Spleen (tissue), 11 donors: ENCODE data around the gene RBM20. TPM values are rescaled to one million over a fixed set of nuclear protein-coding genes. Genes with fewer than 3 reads are reported as not detected.

Source experiments
- DNase-seq: peaks from one replicate; pipeline ENCODE4 v3.0.0-alpha.2; 2020
- H3K27ac ChIP-seq, 8 donors: fragments of 200-600 bp; sonication (generic) in 7 of 8; 1 replicate in 4 of 8; 2 replicates in 4 of 8; pipeline versions ENCODE4 v1.5.0 to v1.8.0; 2016 to 2021; ENCODE audit warnings: inconsistent platforms in 4 of 8, mild to moderate bottlenecking in 4 of 8, moderate library complexity in 1 of 8
- H3K27me3 ChIP-seq, 7 donors: fragments of 200-600 bp; sonication (generic) in 6 of 7; replicated peaks in 1 of 7; 1 replicate in 4 of 7; 2 replicates in 3 of 7; pipeline versions ENCODE4 v1.5.0 to v1.8.0; 2016 to 2021; ENCODE audit warnings: inconsistent platforms in 3 of 7, mild to moderate bottlenecking in 1 of 7
- H3K36me3 ChIP-seq, 6 donors: fragments of 200-600 bp; sonication (generic) in 5 of 6; 1 replicate in 4 of 6; 2 replicates in 2 of 6; pipeline versions ENCODE4 v1.5.0 to v1.8.0; 2016 to 2021; ENCODE audit warnings: inconsistent platforms in 2 of 6
- H3K4me1 ChIP-seq, 6 donors: fragments of 200-600 bp; sonication (generic) in 5 of 6; 1 replicate in 3 of 6; 2 replicates in 3 of 6; pipeline versions ENCODE4 v1.5.0 to v1.8.0; 2016 to 2021; ENCODE audit warnings: inconsistent platforms in 3 of 6
- H3K4me3 ChIP-seq, 8 donors: fragments of 200-600 bp; sonication (generic) in 7 of 8; 1 replicate in 4 of 8; 2 replicates in 4 of 8; pipeline versions ENCODE4 v1.5.0 to v1.8.0; 2016 to 2021; ENCODE audit warnings: inconsistent platforms in 4 of 8, mild to moderate bottlenecking in 4 of 8, moderate library complexity in 2 of 8
- H3K9me3 ChIP-seq, 8 donors: fragments of 200-600 bp; sonication (generic) in 7 of 8; 1 replicate in 4 of 8; 2 replicates in 4 of 8; pipeline versions ENCODE4 v1.5.0 to v1.8.0; 2016 to 2021; ENCODE audit warnings: inconsistent platforms in 4 of 8
- CTCF ChIP-seq, 11 experiments: fragments of 200-600 bp in 7 of 11; fragments of 450-650 bp in 4 of 11; sonication (generic) in 4 of 11; IDR thresholded peaks in 8 of 11; conservative IDR thresholded peaks in 3 of 11; 1 replicate in 7 of 11; 2 replicates in 4 of 11; pipeline versions ENCODE4 v1.4.0 to v1.8.0; 2016 to 2021; ENCODE audit warnings: antibody characterized with exemption in 11 of 11, inconsistent platforms in 4 of 11, mild to moderate bottlenecking in 1 of 11
- POLR2A ChIP-seq, 3 donors: fragments of 450-650 bp; IDR thresholded peaks; one replicate each; pipeline ENCODE4 v1.5.1; 2017; ENCODE audit warnings: antibody characterized with exemption in 3 of 3, mild to moderate bottlenecking in 1 of 3
- POLR2AphosphoS5 ChIP-seq, 3 donors: sonication (generic); formaldehyde crosslinking; IDR thresholded peaks; one replicate each; pipeline ENCODE4 v1.5.1; 2017; ENCODE audit warnings: antibody characterized with exemption in 3 of 3
- WGBS, 5 donors: extraction: QIAGEN DNeasy Blood & Tissue Kit in 3 of 5; methylation state at CpG; one replicate each; pipeline versions ENCODE4 v1.1.5 to v1.1.7; 2013 to 2018; 5-methylcytosine and 5-hydroxymethylcytosine counted together
- intact Hi-C: fragments of 100-400 bp; cut with DNase I; formaldehyde crosslinking; loops from one replicate; pipeline ENCODE4 v1.15.0; 2023; ENCODE audit warnings: low total_unique reads
- polyA plus RNA-seq, 3 donors: library from polyadenylated mRNA; stranded (reverse); fragments of 200-250 nt; gene quantifications; one replicate each; pipeline ENCODE4 v1.2.1, GENCODE V29; 2013
- total RNA-seq, 7 donors: library from RNA; depleted of rRNA in 3 of 7; stranded (reverse); fragments of >200 nt in 3 of 7; fragmentation: NEBNext Ultra II Directional in 4 of 7; extraction: Animal tissue kit (Norgen Biotek cat#: 25700) in 4 of 7; gene quantifications; one replicate each; pipeline versions ENCODE4 v1.1.0 to v1.2.1, GENCODE V29; 2016 to 2021
- donor health status: healthy with polysubstance abuse.
- donor health status: DM: no; HTN: no; CAD: no; lungs with moderate emphysema.
- donor health status: DM: no; HTN: no; CAD: no.
- donor health status: Bipolar disorder and iron deficiency.
- donor health status: healthy.
- donor health status: DM: no; HTN: no; CAD: no.
- donor health status: DM: yes; HTN: yes; CAD: no.

The RBM20 gene
- total and polyA plus RNA-seq, 10 donors = 0.04 to 0.72 (median 0.29) TPM; not detected in 1

DNA sequence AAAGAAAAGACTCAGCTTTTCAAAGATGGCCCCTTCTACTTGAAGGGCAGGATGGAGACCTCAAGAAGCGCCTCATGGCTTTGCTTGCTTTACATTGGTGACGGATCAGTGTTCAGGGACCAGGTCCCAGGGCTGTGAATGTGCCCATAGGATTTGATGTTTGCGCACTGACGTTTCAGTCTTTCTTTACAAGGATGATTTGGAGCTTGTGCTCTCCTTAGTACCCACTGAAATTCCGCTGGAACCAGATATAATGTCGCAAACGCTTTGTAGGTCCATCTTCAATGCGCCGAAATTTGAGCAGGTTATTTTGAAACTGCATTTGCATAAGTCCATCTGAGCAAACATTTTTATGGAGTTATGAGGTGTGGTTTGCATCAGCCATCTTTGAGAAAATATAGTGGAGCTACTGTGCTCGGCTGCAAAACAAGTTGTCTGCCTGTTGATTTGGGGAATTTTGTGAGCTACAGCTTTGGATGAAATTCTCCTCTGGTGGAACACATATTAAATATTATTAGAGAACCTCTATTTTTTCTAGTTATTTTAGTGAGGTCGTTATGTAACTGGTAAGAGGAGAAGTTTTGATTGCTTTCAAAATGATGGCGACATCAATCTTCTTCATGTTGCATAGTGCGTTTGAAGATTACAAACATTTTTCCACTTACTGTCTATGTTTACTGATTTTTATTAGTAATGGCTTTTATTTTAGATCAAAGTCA is 2.4 kb downstream of the RBM20 start:
- H3K4me3 ChIP-seq = no peak overlapping the region
- peaks cover 10 to 31% (median 22%) of the 10 kb centered on the region in 6 donors for H3K4me1 ChIP-seq
- H3K9me3 ChIP-seq = no peaks in the 10 kb centered on the region
- 69 to 79% (median 75%) methylated on average over 13 of the region's 13 CpGs for WGBS, 5 donors
- intact Hi-C loops = no loop called here
- no peak for DNase-seq
- no peak overlapping the region for H3K27ac ChIP-seq
- TF ChIP-seq POLR2A (IDR thresholded peaks at IDR 0.05) = no peak
- no peak for TF ChIP-seq POLR2AphosphoS5 (IDR thresholded peaks at IDR 0.05)
- no peak for TF ChIP-seq CTCF (IDR thresholded peaks at IDR 0.05 in 8 of 11, conservative IDR thresholded peaks at IDR 0.05 in 3 of 11)
- no peaks in the 10 kb centered on the region for H3K36me3 ChIP-seq
- peaks cover 8 to 97% (median 71%) of the 10 kb centered on the region in 7 donors for H3K27me3 ChIP-seq

- H3K27me3 ChIP-seq = peaks cover 8 to 94% (median 66%) of the 10 kb centered on the region in 7 donors
- H3K27ac ChIP-seq = no peak overlapping the region
- H3K9me3 ChIP-seq = no peaks in the 10 kb centered on the region
- no peaks in the 10 kb centered on the region for H3K36me3 ChIP-seq
- no peak overlapping the region for H3K4me3 ChIP-seq
- peaks cover 10 to 32% (median 22%) of the 10 kb centered on the region in 6 donors for H3K4me1 ChIP-seq
- TF ChIP-seq POLR2A (IDR thresholded peaks at IDR 0.05) = no peak
- TF ChIP-seq POLR2AphosphoS5 (IDR thresholded peaks at IDR 0.05) = no peak
- no peak for TF ChIP-seq CTCF (IDR thresholded peaks at IDR 0.05 in 8 of 11, conservative IDR thresholded peaks at IDR 0.05 in 3 of 11)
- intact Hi-C loops = no loop called here
- no peak for DNase-seq
- WGBS, 5 donors = 66 to 85% (median 78%) methylated on average over 3 of the region's 3 CpGs
Observed at GRCh38 chr10:110647136-110647430, 2.9 kb downstream of the RBM20 start.

- peaks cover 1 to 19% (median 12%) of the 10 kb centered on the region in 6 donors for H3K4me1 ChIP-seq
- H3K36me3 ChIP-seq = no peaks in the 10 kb centered on the region
- TF ChIP-seq CTCF (IDR thresholded peaks at IDR 0.05 in 8 of 11, conservative IDR thresholded peaks at IDR 0.05 in 3 of 11) (no peak), POLR2A (IDR thresholded peaks at IDR 0.05) (no peak), POLR2AphosphoS5 (IDR thresholded peaks at IDR 0.05) (no peak)
- WGBS, 5 donors = 88 to 100% (median 94%) methylated on average over 3 of the region's 3 CpGs
- H3K27ac ChIP-seq = no peak overlapping the region
- H3K27me3 ChIP-seq = peaks cover 5 to 91% (median 55%) of the 10 kb centered on the region in 7 donors
- no peaks in the 10 kb centered on the region for H3K9me3 ChIP-seq
- H3K4me3 ChIP-seq = no peak overlapping the region
- intact Hi-C loops = no loop called here
- no peak for DNase-seq
Observed at GRCh38 chr10:110648692-110649346, 4.7 kb downstream of the RBM20 start.
